MCF 10A (cell line): Measurements from ENCODE around the gene FANCD2OS. TPM values are rescaled to one million over a fixed set of nuclear protein-coding genes. Genes with fewer than 3 reads are reported as not detected.
"Not testable (repeated sequence)": the region's sequence is repeated elsewhere in the genome, so short reads cannot be mapped to it uniquely, and the experiment has no call there.

Source experiments
- BruUV-seq: library from RNA; stranded (reverse); fragments of 400-500 nt; replicated peaks from 2 replicates; lab custom pipeline; 2021; lab: Mats Ljungman, UMichigan
- CTCF ChIA-PET: fragments of 300-600 bp; sonication (Branson Sonifier 250); formaldehyde crosslinking; extraction: SDS; loops from one replicate; lab custom pipeline; 2021; ENCODE audit warnings: antibody characterized with exemption, inconsistent platforms; lab: Yijun Ruan, JAX
- POLR2A ChIA-PET: fragments of 300-600, 350-650 bp; sonication (Branson Sonifier 250); formaldehyde crosslinking; extraction: SDS; loops from one replicate; lab custom pipeline; 2020; ENCODE audit warnings: antibody characterized with exemption, inconsistent platforms; lab: Yijun Ruan, JAX
- DNase-seq: peaks from one replicate; pipeline ENCODE4 v3.0.0-alpha.2; 2018; ENCODE audit not compliant: unreplicated experiment
- H3K27ac Mint-ChIP-seq: one replicate; pipeline ENCODE4 v1.8.0; 2022; ENCODE audit warnings: mild to moderate bottlenecking, low read depth, mixed read lengths; ENCODE audit not compliant: unreplicated experiment
- H3K27me3 Mint-ChIP-seq: one replicate; pipeline ENCODE4 v1.8.0; 2022; ENCODE audit warnings: mixed read lengths; ENCODE audit not compliant: insufficient read depth, unreplicated experiment
- H3K36me3 Mint-ChIP-seq: one replicate; pipeline ENCODE4 v1.8.0; 2022; ENCODE audit warnings: mild to moderate bottlenecking, moderate library complexity, mixed read lengths; ENCODE audit not compliant: insufficient read depth, unreplicated experiment
- H3K4me1 Mint-ChIP-seq: one replicate; pipeline ENCODE4 v1.8.0; 2022; ENCODE audit warnings: mixed read lengths; ENCODE audit not compliant: insufficient read depth, unreplicated experiment
- H3K4me3 Mint-ChIP-seq: one replicate; pipeline ENCODE4 v1.8.0; 2022; ENCODE audit warnings: mild to moderate bottlenecking, moderate library complexity, mixed read lengths; ENCODE audit not compliant: unreplicated experiment
- H3K9me3 Mint-ChIP-seq: one replicate; pipeline ENCODE4 v1.8.0; 2022; ENCODE audit warnings: mixed read lengths; ENCODE audit not compliant: unreplicated experiment
- intact Hi-C: fragments of 100-400 bp; cut with micrococcal nuclease; formaldehyde crosslinking; loops from 2 replicates; pipeline ENCODE4 v1.14.1; 2022
- total RNA-seq: library from RNA; stranded (reverse); gene quantifications from 2 replicates; pipeline ENCODE4 v1.2.3, GENCODE V29; 2022
- TF ChIP-seq, protein P1 (sequence below): fragments of 200-600 bp; IDR thresholded peaks from one replicate; pipeline ENCODE4 v1.8.0; 2022; ENCODE audit warnings: antibody characterized with exemption, mild to moderate bottlenecking; ENCODE audit not compliant: unreplicated experiment

Gene FANCD2OS
- total RNA-seq, 1 experiment from 2014 or later, result not detected

- no peaks in the 10 kb centered on the region for H3K27me3 Mint-ChIP-seq
- no peaks in the 10 kb centered on the region for H3K4me1 Mint-ChIP-seq
- no peak for DNase-seq
- intact Hi-C loops, result no loop called here
- ChIA-PET POLR2A (no interaction called here), CTCF (interaction anchor here (0.7 kb wide), 1 partner anchor 123 kb away, joined by 3 read pairs; no protein-coding TSS in a partner anchor)
- peaks cover 7% of the 10 kb centered on the region for H3K36me3 Mint-ChIP-seq
- TF ChIP-seq, protein P1, sequence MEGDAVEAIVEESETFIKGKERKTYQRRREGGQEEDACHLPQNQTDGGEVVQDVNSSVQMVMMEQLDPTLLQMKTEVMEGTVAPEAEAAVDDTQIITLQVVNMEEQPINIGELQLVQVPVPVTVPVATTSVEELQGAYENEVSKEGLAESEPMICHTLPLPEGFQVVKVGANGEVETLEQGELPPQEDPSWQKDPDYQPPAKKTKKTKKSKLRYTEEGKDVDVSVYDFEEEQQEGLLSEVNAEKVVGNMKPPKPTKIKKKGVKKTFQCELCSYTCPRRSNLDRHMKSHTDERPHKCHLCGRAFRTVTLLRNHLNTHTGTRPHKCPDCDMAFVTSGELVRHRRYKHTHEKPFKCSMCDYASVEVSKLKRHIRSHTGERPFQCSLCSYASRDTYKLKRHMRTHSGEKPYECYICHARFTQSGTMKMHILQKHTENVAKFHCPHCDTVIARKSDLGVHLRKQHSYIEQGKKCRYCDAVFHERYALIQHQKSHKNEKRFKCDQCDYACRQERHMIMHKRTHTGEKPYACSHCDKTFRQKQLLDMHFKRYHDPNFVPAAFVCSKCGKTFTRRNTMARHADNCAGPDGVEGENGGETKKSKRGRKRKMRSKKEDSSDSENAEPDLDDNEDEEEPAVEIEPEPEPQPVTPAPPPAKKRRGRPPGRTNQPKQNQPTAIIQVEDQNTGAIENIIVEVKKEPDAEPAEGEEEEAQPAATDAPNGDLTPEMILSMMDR, result no peak
- H3K4me3 Mint-ChIP-seq, result no peak overlapping the region
- H3K27ac Mint-ChIP-seq, result no peak overlapping the region
- H3K9me3 Mint-ChIP-seq, result no peaks in the 10 kb centered on the region
- no TSS peak for BruUV-seq
Observed at GRCh38 chr3:10136426-10137005, 28.5 kb upstream of the FANCD2OS start.

DNA sequence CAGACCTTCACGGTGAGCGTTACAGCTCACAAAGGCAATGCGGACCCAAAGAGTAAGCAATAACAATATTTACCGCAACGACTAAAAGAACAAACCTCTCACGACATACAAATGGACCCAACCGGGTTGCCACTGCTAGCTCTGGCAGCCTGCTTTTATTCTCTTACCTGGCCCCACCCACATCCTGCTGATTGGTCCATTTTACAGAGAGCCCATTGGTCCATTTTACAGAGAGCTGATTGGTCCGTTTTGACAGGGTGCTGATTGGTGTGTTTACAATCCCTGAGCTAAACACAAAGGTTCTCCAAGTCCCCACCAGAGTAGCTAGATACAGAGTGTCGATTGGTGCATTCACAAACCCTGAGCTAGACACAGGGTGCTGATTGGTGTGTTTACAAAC is 27.8 kb upstream of the FANCD2OS start:
- H3K4me1 Mint-ChIP-seq, H3K36me3 Mint-ChIP-seq, H3K27ac Mint-ChIP-seq, intact Hi-C loops, H3K4me3 Mint-ChIP-seq, POLR2A ChIA-PET, DNase-seq, H3K27me3 Mint-ChIP-seq, BruUV-seq, H3K9me3 Mint-ChIP-seq: not testable (repeated sequence)
- CTCF ChIA-PET, result interaction anchor here (0.7 kb wide), 1 partner anchor 11 kb away, joined by 3 read pairs; no protein-coding TSS in a partner anchor

- intact Hi-C loops, result no loop called here
- CTCF ChIA-PET, result interaction anchor here (0.5 to 0.7 kb wide), 2 partner anchors 88 to 229 kb away, joined by 3 to 4 read pairs; no protein-coding TSS in a partner anchor
- POLR2A ChIA-PET, result no interaction called here
Observed at GRCh38 chr3:10122724-10123123, 14.7 kb upstream of the FANCD2OS start.

DNA sequence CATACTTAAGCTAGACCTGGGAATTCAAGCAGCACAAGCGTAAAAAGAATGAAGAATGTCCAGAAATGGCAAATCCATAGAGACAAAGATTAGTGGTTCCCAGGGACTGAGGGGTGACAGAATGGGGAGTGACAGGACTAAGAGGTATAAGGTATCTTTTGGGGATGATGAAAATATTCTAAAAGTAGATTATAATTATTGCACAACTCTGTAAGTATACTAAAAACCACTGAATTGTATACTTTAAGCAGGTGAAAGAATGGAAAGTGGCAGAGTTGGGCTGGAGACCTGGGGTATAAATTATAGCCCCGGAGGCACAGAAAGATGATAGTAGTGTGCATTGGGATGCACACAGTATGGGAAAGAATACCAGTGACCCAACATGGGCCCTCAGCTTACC is 13.0 kb upstream of the FANCD2OS start:
- Mint-ChIP-seq H3K4me1 (peaks cover 20% of the 10 kb centered on the region), H3K36me3 (peaks cover 53% of the 10 kb centered on the region), H3K27ac (no peak overlapping the region), H3K9me3 (no peaks in the 10 kb centered on the region), H3K27me3 (no peaks in the 10 kb centered on the region), H3K4me3 (no peak overlapping the region)
- ChIA-PET CTCF (interaction anchor here (0.7 kb wide), 1 partner anchor 147 kb away, joined by 3 read pairs; no protein-coding TSS in a partner anchor), POLR2A (no interaction called here)
- DNase-seq, result no peak
- no TSS peak for BruUV-seq
- TF ChIP-seq, protein P1, result no peak
- intact Hi-C loops, result no loop called here

More at GRCh38 chr3:10122724-10123123, 14.7 kb upstream of the FANCD2OS start:
- Mint-ChIP-seq H3K9me3 (no peaks in the 10 kb centered on the region), H3K4me1 (peaks cover 13% of the 10 kb centered on the region), H3K27me3 (no peaks in the 10 kb centered on the region), H3K4me3 (no peak overlapping the region), H3K36me3 (peaks cover 69% of the 10 kb centered on the region), H3K27ac (no peak overlapping the region)
- DNase-seq, result no peak
- BruUV-seq, result no TSS peak
- TF ChIP-seq, protein P1, result no peak
